Gastroesophageal sphincter (tissue), 3 donors: ENCODE results near the gene KRT17.

Experiments
- EP300 ChIP-seq: sonication (generic); formaldehyde crosslinking; IDR thresholded peaks from one replicate; pipeline ENCODE4 v1.6.1; 2017; ENCODE audit warnings: antibody characterized with exemption, mild to moderate bottlenecking
- POLR2A ChIP-seq, 2 donors: fragments of 450-650 bp; IDR thresholded peaks; one replicate each; pipeline ENCODE4 v1.6.1; 2017; ENCODE audit warnings: antibody characterized with exemption in 2 of 2, mild to moderate bottlenecking in 2 of 2, moderate library complexity in 1 of 2
- POLR2AphosphoS5 ChIP-seq: sonication (generic); formaldehyde crosslinking; IDR thresholded peaks from one replicate; pipeline ENCODE4 v1.6.1; 2017; ENCODE audit warnings: antibody characterized with exemption
- TF ChIP-seq, protein P1 (sequence below), 4 experiments: fragments of 200-600 bp in 2 of 4; fragments of 450-650 bp in 2 of 4; sonication (generic) in 1 of 4; IDR thresholded peaks; one replicate each; pipeline ENCODE4 v1.5.1; 2017 to 2019; ENCODE audit warnings: antibody characterized with exemption in 4 of 4, mild to moderate bottlenecking in 2 of 4, moderate library complexity in 2 of 4

DNA sequence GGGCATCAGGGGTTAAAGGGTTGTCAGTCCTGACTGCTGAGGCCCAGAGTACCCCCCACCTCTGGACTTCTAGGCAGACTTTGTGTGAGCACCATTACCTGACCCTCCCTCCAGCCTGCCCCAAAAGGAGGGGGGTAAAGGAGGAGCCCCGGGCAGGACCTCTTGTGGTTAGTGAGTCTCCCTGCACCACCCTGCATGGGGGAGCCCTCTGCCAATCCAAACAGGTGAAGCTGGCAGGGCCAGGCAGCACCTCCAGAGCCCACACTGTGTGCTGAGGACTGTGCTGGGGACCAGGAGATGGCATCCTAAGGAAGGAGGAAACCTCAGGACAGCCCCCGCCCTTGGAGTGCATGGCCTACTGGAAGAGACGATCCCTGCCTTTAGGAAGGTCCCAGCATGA is 35.1 kb downstream of the KRT17 start:
- TF ChIP-seq POLR2AphosphoS5 = no peak
- TF ChIP-seq, protein P1, sequence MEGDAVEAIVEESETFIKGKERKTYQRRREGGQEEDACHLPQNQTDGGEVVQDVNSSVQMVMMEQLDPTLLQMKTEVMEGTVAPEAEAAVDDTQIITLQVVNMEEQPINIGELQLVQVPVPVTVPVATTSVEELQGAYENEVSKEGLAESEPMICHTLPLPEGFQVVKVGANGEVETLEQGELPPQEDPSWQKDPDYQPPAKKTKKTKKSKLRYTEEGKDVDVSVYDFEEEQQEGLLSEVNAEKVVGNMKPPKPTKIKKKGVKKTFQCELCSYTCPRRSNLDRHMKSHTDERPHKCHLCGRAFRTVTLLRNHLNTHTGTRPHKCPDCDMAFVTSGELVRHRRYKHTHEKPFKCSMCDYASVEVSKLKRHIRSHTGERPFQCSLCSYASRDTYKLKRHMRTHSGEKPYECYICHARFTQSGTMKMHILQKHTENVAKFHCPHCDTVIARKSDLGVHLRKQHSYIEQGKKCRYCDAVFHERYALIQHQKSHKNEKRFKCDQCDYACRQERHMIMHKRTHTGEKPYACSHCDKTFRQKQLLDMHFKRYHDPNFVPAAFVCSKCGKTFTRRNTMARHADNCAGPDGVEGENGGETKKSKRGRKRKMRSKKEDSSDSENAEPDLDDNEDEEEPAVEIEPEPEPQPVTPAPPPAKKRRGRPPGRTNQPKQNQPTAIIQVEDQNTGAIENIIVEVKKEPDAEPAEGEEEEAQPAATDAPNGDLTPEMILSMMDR (IDR thresholded peaks at IDR 0.05) = no peak
- no peak for TF ChIP-seq POLR2A (IDR thresholded peaks at IDR 0.05)
- TF ChIP-seq EP300 = no peak
